GM13977 (cell line): Measurements from ENCODE around the gene PALMD.

ENCODE experiments used
- DNase-seq: peaks from one replicate; pipeline ENCODE4 v3.0.0; 2012; ENCODE audit warnings: low spot score
- CTCF ChIP-seq: IDR thresholded peaks from 2 replicates; pipeline ENCODE4 v1.5.1; 2012; ENCODE audit warnings: mild to moderate bottlenecking, control low read depth; ENCODE audit not compliant: insufficient read depth; ENCODE audit errors: extremely low read depth, missing control alignments
- in situ Hi-C: fragments of 300-500 bp; cut with MboI; formaldehyde crosslinking; loops from one replicate; pipeline ENCODE4 v1.12.0; 2022; ENCODE audit warnings: low sequenced_read_pairs, low pct_unique_long_range_greater_than_20kb, mixed read lengths, inconsistent platforms; ENCODE audit not compliant: unreplicated experiment

PALMD gene

GRCh38 chr1:99672038-99672437, 26.1 kb downstream of the PALMD start:
- no peak for DNase-seq
- in situ Hi-C loops = no loop called here
- no peak for TF ChIP-seq CTCF

- in situ Hi-C loops = no loop called here
- no peak for TF ChIP-seq CTCF
- no peak for DNase-seq
Observed at GRCh38 chr1:99672530-99673213, 26.8 kb downstream of the PALMD start.

GRCh38 chr1:99673315-99673714, 27.4 kb downstream of the PALMD start:
- in situ Hi-C loops = no loop called here
- DNase-seq = no peak
- no peak for TF ChIP-seq CTCF

- DNase-seq = no peak
- in situ Hi-C loops = loop anchor here (25.0 kb wide), 1 partner anchor 487 kb away; no protein-coding TSS in a partner anchor
- TF ChIP-seq CTCF = no peak
Observed at GRCh38 chr1:99674115-99675064, 28.5 kb downstream of the PALMD start.

- no peak for TF ChIP-seq CTCF
- in situ Hi-C loops = loop anchor here (25.0 kb wide), 1 partner anchor 488 kb away; no protein-coding TSS in a partner anchor
- DNase-seq = no peak
Observed at GRCh38 chr1:99675292-99675691, 29.4 kb downstream of the PALMD start.

- in situ Hi-C loops = loop anchor here (25.0 kb wide), 1 partner anchor 489 kb away; no protein-coding TSS in a partner anchor
- TF ChIP-seq CTCF = no peak
- no peak for DNase-seq
Observed at GRCh38 chr1:99675994-99676393, 30.1 kb downstream of the PALMD start.
